Measurements from ENCODE around the gene ANKRD11.
"Not testable (repeated sequence)": the region's sequence is repeated elsewhere in the genome, so short reads cannot be mapped to it uniquely, and the experiment has no call there.

The ANKRD11 gene

GRCh38 chr16:89299357-89300111 is 190.8 kb downstream of the ANKRD11 start:
- DNase-seq (ENCODE audit: low read depth in 2 of 2): not testable (repeated sequence)

GRCh38 chr16:89298623-89299225 is 191.6 kb downstream of the ANKRD11 start:
- no peak for DNase-seq (ENCODE audit: low read depth in 2 of 2)

- DNase-seq (ENCODE audit: low read depth in 2 of 2): no peak
Measured at GRCh38 chr16:89297910-89298545, 192.3 kb downstream of the ANKRD11 start.

DNA sequence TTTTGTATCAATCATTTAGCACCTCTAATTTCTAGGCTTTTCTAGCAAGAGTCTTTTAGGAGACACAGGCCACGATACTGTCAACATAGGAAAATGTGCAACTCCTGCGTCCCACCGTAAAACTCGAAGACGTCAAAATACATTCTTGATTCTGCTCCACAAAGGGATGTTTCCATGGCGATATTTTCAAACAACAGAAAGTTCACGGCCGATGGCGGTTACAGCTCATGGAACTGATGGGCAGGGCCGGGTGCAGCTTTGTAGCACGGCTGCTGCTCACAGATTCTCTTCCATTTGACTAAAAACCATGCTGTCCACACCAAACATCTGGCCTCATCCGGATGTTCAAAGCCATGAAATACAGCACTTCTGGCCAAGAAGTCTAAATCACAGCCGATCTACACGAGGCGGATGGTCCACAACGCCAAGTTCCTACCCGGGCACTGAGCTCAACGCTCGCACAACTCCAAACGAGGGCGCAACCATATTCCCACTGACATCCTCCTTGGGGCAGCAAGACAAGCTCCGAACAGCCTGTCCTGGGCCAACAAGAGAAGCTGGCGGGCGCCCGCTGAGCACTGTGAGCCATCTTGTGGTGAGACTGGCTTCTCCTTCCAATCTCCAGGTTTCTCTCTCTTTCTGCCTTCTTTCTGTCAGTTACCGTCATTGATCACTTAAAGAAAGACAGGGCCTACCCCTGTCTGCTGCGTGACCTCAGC is 193.0 kb downstream of the ANKRD11 start:
- no peak for DNase-seq (ENCODE audit: low read depth in 2 of 2)

DNA sequence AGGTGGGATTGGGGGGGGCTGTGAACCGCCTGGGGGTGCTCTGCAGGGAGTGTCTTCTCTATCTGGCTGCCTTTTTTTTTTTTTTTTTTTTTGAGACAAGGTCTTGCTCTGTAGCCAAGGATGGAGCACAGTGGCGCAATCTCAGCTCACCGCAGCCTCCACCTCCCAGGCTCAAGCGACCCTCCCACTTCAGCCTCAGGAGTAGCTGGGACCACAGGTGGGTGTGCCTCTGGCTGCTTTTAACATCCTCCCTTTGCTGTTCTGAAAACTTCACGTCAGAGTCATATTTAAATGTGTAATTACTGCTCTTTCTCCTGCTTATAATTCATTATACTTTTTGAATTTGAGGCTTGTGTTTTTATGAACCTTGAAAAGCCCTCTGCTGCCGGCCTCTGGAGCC is 194.4 kb downstream of the ANKRD11 start:
- DNase-seq (ENCODE audit: low read depth in 2 of 2): no peak

DNA sequence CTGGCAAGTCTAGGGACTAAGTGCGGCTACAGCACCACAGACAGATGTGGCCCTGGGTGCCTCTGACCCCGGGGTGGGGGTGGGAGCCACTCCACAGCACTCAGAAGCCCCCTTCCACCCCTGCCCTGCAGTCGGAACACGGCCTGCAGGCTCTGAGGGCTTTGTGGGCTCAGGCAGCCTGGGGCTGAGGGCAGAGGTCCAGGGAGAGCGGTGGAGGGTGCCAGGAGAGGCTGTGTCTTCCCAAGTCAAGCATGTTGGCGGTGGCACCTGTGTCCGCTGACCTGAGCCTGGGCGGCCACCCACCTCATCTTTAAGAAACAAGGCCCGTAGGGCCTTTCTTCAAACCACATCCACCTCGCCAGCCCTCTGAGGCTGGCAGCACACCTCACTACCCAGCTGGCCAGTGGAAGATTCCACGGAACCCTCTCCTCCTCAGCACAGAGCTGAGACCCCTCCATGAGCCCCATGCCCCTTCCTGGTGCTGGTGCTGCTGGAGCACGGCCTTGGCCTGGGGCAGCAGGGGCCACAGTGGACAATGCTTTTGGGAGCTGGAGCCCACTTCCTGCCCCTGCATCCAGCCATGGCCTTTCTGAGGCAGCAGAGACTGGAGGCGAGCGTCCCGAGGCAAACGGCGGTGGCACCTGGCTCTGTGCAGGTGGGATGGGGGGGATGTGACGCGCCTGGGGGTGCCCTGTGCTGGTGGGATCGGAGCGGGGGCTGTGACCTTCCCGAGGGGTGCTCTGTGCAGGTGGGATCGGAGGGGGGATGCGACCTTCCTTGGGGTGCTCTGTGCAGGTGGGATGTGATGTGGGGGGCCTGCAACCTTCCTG is 195.1 kb downstream of the ANKRD11 start:
- DNase-seq (ENCODE audit: low read depth in 2 of 2): no peak

DNA sequence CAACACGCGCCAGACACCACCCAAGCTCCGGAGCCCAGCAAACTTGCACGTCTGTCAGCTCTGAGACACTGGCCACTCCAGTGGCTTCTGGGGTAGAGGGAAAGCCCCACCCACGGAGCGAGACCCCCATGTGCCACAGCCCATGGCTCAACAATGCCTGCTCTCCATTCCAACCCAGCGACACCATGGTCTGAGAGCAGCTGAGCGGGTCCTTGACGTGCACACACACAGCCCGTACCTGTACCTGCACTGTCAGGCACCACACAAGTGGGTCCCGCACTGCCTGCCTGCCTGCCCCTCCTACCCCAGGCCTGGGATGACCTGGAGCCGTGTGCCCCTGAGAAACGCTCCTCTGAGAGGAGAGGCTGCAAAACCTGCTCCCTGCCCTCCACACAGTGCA is 195.9 kb downstream of the ANKRD11 start:
- no peak for DNase-seq (ENCODE audit: low read depth in 2 of 2)

GRCh38 chr16:89293276-89294143 is 196.9 kb downstream of the ANKRD11 start:
- DNase-seq (ENCODE audit: low read depth in 2 of 2): no peak

GRCh38 chr16:89292443-89293078 is 197.8 kb downstream of the ANKRD11 start:
- no peak for DNase-seq (ENCODE audit: low read depth in 2 of 2)

DNA sequence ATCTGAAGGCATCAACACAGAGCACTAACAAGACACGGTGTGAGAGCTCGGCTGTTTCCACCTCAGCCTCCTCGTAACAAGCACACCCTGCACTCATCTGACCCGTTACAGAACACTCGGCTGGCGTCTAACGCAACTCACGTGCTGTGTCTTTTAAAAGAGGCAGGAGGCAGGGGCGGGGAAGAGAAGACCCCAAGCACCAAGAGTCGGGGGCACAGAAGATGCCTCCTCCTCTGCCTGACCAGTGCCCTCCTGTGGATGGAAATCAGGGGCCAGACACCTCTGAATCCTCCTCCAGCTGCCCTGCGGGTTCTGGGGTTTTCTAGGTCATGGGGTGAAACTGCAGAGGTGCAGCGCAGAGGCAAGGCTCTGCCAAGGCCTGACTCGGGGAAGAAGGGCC is 198.6 kb downstream of the ANKRD11 start:
- no peak for DNase-seq (ENCODE audit: low read depth in 2 of 2)

DNA sequence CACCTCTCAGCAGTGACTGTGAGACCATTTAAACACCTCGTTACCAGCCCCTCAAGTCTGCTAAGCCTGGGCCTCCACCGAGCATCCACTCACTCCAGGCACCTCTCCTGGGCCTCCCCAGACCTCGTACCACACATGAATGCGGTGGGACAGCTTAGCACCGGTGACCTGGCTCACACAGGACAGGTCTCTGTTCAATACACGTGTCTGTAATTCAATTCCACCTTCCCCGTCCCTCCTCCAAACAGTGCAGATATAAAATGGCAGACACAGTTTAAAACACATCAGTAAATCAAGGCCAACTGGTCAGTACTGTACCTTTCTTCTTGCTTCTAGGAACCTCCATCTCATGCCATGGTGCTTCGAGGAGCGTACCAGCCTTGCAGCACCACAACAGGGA is 199.0 kb downstream of the ANKRD11 start:
- no peak for DNase-seq (ENCODE audit: low read depth in 2 of 2)

DNA sequence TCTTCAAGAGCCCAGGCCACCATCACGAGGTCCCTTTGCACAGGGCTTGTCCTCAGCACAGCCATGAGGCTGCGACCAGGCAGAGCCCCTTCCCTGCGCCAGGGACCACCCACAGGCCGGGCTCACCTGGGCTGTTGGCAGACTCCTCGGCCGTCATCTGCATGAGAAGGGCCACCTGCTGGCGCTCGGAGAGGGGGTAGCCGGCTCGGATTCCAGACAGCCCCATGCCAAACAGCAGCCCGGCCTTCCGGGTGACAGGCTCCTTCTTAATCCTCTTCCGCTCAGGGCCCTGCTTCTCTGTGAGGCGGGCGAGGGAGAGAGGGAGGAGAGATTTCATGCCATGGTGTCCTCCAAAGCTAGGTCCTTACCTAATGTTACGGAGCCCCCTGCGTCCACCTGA is 199.5 kb downstream of the ANKRD11 start:
- no peak for DNase-seq (ENCODE audit: low read depth in 2 of 2)

DNA sequence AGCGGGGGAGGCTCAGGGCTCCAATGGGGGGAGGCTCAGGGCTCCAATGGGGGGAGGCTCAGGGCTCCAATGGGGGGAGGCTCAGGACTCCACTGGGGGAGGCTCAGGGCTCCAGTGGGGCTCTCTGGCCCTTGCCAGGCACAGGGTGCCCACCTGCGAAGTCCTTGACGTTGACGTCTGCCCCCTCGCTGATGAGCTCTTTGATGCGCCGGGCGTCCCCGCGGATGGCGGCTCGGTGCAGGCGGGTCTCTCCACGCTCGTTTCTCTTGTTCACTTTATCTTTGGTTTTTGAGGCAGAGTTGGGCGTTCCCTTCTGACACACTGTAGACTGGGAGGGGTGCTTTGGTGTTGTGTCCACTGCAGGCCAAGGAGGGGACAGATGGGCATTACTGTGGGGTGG is 199.9 kb downstream of the ANKRD11 start:
- no peak for DNase-seq (ENCODE audit: low read depth in 2 of 2)

DNA sequence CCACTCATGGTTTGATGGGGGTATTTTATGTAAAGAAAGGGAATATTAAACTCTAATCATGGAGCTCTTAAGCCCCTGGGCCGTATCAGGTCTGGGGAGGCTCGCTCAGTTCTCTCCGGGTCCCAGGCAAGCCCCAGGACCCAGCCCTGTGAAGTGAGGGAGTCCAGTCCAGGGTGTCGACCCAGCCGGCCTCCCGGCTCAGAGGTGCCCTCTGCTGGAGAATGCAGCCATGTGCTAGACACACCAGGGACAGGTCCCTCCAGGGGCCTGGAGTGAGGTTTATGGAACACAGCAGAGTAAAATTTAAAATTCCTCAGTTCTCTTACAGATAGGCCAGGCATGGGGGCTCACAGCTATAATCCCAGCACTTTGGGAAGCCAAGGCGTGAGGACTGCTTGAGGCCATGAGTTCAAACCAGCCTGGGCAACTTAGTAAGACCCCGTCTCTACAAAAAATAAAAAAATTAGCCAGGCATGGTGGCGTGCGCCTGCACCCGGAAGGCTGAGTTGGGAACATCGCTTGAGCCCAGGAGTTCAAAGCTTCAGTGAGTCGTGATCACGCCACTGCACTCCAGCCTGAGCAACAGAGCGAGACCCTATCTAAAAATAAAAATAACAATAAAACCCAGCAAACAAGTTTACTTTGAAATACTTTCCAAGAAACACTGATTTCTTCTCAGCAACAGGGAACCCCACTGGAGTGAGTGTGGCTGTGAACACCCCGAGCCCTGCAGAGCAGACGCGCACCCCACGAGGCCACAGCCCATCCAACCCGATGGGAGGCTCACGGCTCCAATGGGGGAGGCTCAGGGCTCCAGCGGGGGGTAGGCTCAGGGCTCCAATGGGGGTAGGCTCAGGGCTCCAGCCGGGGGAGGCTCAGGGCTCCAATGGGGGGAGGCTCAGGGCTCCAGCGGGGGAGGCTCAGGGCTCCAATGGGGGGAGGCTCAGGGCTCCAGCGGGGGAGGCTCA is 200.6 kb downstream of the ANKRD11 start:
- peak; percentile 57 to 63 for DNase-seq (ENCODE audit: low read depth in 2 of 2)

- DNase-seq (ENCODE audit: low read depth in 2 of 2): no peak
Measured at GRCh38 chr16:89288966-89289365, 201.4 kb downstream of the ANKRD11 start.

DNA sequence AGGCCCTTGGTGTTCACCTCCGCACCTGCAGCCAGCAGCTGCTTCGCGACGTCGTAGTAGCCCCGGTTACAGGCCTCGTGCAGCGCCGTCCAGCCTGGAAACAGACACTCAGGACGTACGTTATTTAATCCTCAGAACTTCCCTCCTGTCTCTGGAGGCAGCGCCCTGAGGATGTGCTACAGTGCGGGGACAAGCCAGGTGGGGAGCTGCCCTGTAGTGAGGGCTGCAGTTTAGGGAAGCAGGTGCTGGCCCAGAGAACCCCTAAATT is 201.8 kb downstream of the ANKRD11 start:
- no peak for DNase-seq (ENCODE audit: low read depth in 2 of 2)

- DNase-seq (ENCODE audit: low read depth in 2 of 2): no peak
Measured at GRCh38 chr16:89287777-89288576, 202.4 kb downstream of the ANKRD11 start.

- DNase-seq (ENCODE audit: low read depth in 2 of 2): no peak
Measured at GRCh38 chr16:89286096-89286495, 204.3 kb downstream of the ANKRD11 start.
